Measurements from ENCODE around the gene ARFGAP2.

DNA sequence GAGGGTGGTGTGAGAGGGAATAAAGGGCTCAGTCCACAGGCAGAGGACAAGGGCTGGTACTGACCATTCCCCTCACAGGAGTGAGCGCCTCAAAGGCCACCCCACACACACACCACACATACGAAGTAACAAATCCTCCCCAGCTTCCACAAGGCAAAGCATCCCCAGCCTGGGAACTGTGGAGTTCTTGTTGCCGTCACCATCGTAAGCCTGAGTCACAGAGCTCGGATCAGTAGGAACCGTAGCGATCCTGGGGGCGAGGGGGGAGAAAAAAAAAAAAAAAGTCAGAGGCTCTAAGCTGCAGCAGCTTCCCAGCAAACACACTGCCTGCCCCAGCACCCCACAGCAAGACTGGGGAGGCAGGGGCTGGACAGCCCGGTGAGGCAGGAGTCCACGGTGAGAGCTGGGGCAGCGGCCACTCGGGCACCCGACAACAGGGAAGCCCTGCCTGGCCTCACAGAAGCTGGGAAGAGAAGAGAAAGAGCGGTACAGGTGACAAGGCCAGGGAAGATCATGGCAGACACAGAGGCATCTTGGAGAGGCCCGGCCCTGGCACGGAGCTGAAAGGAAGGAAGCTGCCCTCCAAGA is 11.3 kb downstream of the ARFGAP2 start:
- TF ChIP-seq, protein P1, sequence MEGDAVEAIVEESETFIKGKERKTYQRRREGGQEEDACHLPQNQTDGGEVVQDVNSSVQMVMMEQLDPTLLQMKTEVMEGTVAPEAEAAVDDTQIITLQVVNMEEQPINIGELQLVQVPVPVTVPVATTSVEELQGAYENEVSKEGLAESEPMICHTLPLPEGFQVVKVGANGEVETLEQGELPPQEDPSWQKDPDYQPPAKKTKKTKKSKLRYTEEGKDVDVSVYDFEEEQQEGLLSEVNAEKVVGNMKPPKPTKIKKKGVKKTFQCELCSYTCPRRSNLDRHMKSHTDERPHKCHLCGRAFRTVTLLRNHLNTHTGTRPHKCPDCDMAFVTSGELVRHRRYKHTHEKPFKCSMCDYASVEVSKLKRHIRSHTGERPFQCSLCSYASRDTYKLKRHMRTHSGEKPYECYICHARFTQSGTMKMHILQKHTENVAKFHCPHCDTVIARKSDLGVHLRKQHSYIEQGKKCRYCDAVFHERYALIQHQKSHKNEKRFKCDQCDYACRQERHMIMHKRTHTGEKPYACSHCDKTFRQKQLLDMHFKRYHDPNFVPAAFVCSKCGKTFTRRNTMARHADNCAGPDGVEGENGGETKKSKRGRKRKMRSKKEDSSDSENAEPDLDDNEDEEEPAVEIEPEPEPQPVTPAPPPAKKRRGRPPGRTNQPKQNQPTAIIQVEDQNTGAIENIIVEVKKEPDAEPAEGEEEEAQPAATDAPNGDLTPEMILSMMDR (IDR thresholded peaks at IDR 0.05; ENCODE audit: poor library complexity, severe bottlenecking), result no peak
- TF ChIP-seq POLR2AphosphoS5 (IDR thresholded peaks at IDR 0.05) (no peak), EZH2 (IDR thresholded peaks at IDR 0.05; ENCODE audit: borderline replicate concordance, insufficient read depth, low read length, poor library complexity, severe bottlenecking) (no peak), SMC3 (conservative IDR thresholded peaks at IDR 0.05; ENCODE audit: poor library complexity) (no peak)
